GM18505 (cell line): ENCODE measurements around the gene ALK.

Experiments
- ATAC-seq: cut with Tn5 transposase; IDR thresholded peaks from one replicate; pipeline ENCODE4 v1.9.1; 2021; ENCODE audit not compliant: unreplicated experiment
- POLR2A ChIP-seq: IDR thresholded peaks from 4 replicates; pipeline ENCODE4 v1.6.1; 2011; ENCODE audit warnings: borderline replicate concordance; ENCODE audit not compliant: insufficient read depth, insufficient read length; ENCODE audit errors: extremely low read depth

Gene ALK

DNA sequence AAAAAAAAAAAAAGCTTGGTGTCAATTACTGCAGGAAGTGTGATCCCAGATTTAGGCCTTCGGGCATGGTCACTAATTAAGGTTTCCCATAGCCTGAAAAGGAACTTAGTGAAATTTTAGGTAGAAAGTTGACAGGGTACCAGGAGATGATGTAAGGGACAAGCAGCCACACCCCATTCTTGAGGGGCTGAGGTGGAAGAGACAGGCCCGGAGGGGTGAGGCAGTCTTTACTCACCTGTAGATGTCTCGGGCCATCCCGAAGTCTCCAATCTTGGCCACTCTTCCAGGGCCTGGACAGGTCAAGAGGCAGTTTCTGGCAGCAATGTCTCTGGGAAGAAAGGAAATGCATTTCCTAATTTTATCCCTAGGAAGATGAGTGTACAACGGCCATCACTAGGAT lies 711.8 kb downstream of the ALK start:
- no peak for TF ChIP-seq POLR2A

DNA sequence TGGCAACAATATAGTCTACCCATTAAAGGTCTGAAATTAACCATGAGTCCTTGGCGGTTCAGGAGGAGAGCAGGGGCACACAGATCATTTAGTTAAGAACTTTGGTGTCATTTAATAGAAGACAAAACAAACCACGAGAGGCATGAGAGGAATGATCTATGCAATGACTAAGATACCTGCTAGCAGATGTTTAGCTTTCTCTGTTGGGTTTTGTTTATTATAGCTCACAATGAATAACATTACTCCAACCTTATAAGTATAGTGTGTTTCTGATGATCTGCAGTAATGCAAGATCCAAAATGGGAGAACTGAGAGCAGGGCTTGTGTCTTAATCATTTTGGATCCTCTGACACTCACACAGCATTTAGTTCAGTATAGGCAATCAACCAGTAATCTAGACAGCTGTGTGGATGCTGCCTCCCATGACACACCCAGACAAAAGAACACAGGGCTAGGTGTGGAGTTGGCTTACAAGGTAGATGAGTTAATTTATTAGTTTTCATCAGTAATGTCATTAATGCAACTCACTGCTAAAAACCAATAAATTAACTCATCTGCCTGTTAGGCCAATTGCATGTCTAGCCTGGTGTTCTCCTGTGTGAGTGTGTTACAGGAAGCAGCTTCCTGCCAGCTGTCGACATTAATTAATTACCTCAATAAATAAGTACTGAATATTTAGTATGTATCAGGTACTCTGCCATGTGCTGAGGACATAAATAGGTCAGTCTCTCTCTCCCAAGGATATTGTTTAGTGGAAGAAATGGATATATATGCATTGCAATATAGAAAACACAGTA lies 713.8 kb downstream of the ALK start:
- no peak for ATAC-seq
- no peak for TF ChIP-seq POLR2A

More for the DNA sequence above, 711.8 kb downstream of the ALK start:
- no peak for ATAC-seq

DNA sequence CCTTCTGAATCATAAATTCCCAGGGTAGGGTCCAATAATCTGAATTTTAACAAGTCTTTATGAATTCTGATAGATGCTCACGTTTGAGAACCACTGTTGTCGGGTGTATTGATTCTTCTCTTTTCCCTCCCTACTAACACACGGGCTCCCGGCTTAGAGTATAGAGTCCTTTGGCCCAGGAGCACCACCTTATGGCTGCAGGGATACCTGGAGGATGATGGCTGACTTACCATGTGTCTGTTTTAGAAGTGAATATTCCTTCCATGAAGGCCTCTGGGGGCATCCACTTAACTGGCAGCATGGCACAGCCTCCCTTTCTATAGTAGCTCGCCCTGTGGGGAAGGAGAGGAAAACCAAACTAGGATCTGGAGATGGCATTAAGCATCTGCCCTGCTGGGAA lies 714.4 kb downstream of the ALK start:
- ATAC-seq, result no peak

DNA sequence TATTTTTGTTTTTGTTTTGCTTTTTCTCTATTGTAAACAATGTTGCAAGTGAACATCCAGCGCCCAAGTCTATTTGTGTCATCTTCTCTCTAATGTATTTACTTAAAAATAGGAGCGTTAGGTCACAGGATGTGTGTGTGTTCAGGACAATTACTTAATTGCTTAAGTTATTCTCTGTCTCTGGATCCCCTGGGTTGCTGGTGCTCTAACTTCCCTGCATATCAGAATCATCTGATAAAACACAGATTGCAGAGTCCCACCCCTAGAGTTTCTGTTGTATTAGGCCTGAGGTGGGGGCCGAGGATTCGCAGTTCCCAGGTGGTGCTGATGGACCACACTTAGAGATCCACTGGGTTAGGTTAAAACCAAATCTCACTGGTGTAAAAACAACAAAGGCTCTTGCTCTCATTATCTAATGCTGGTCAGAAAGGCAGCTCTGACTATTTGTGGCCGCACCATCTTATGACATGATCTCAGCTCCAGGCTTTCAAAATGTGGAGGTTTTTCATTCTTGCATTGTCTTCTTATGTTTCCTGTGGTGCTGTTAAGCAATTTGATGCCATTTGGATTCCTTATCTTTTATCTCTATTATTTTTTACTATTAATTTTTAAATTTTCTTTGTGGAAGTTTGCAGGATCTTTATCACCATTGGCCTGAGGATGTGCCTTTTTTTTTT lies 718.4 kb downstream of the ALK start:
- ATAC-seq, result no peak
- no peak for TF ChIP-seq POLR2A

More for the DNA sequence above, 714.4 kb downstream of the ALK start:
- no peak for TF ChIP-seq POLR2A

DNA sequence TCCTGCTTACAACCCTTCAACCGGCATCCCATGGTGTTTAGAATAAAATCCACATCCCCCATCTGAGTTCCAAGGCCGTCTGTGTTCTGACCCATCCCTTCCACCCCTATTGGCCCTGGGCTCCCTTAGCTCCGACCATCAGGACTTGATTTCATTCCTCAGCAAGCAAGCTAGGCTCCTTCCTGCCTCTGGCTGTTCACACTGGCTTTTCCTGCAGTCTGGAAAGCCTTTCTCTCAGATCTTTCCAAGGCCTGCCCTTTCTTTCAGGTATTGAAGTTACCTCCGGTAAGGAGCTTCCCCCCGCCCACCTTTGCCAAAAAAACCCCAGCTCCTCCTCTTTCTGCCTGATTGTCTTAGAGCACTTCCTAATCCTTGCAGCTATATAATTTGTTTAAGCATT lies 719.4 kb downstream of the ALK start:
- ATAC-seq, result no peak
- TF ChIP-seq POLR2A, result no peak

DNA sequence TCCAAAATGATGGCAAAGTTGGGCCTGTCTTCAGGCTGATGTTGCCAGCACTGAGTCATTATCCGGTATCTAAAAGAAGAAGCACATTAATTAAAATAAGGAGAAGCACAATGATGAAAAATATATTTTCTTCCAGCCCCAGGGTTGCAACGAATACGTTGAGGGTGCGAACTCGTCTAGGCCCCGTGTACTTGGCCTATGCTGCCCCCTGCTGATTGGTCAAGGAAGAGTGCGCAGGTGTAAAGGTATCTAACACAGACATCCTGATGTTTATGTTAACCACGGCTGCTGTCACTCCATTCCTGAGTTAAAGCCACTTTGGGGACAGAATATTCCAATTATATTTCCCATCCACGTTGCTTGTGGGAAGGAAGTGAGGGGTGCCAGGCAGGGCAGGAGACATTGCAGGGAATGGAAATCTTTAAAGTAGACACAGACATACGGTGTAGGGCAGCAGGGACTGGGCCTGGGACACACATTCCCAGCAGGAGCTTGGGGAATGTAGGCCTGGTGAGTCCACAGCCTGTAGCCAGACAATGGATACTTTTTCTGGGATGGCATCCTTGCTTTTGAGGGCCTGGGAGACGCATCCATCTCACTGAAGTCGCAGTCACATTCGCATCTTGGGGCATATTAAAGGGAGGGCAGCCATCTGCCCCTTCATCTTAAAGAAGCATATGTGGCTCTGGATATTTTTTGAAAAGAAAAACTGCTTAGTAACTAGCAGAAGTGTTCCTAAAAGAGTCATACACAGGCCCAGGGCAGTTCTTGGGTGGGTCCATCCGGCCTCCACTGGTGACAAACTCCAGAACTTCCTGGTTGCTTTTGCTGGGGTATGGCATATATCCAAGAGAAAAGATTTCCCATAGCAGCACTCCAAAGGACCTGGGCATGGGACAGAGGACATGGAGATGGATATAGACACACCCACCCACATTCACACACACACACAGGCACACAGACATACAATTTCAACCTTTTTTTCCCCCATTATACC lies 724.3 kb downstream of the ALK start:
- no peak for ATAC-seq
- no peak for TF ChIP-seq POLR2A

DNA sequence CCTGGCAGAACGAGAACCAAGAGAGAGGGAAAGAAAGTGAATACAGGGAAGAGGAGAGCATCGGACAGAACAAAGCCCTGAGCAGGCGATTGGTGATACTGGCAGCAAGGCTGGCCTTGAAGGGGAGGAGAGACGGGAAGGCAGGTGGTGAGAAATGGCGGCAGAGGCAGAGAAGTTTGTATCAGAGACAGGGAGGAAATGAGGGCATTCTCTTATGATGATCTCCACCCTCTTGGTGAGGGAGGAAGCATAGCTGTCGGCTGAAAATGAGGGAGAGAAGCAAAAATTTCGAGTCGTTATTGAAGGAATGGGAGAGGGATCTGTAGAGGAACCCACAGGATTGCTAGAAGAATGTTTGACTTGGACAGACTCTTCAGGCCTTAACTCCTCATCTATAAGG lies 725.6 kb downstream of the ALK start:
- no peak for TF ChIP-seq POLR2A

DNA sequence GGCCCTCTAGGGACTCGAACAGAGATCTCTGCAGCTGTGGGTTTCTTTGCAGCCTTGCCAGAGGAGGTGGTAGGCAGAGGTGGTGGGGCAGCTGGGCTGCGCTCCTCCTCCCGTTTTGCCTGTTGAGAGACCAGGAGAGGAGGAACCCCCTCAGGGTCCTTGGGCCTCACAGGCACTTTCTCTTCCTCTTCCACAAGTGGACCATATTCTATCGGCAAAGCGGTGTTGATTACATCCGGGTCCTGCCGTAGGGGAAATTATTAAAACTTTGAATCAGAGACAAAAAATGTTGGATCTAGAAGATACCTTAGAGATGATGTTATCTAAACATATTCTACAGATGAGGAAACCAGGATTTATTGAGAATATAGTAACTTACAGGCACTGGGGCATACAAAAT lies 727.7 kb downstream of the ALK start:
- ATAC-seq, result no peak
- no peak for TF ChIP-seq POLR2A

More for the DNA sequence above, 725.6 kb downstream of the ALK start:
- no peak for ATAC-seq

DNA sequence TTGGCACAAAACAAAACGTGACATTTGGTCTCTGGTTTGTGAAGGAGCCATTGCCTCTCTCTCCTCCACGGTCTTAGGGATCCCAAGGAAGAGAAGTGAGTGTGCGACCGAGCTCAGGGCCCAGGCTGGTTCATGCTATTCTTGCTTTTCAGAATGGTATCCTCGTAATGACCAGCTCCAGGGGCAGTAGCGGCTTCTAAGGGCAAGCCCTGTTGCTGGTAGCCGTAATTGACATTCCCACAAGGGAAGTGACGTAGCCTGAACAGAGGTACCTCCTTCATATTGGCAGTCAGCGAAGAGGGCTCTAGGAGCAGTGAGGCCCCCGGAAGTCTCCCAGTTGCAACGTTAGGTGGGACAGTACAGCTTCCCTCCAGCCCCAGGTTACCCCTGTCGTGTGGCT lies 728.3 kb downstream of the ALK start:
- no peak for TF ChIP-seq POLR2A
- no peak for ATAC-seq

DNA sequence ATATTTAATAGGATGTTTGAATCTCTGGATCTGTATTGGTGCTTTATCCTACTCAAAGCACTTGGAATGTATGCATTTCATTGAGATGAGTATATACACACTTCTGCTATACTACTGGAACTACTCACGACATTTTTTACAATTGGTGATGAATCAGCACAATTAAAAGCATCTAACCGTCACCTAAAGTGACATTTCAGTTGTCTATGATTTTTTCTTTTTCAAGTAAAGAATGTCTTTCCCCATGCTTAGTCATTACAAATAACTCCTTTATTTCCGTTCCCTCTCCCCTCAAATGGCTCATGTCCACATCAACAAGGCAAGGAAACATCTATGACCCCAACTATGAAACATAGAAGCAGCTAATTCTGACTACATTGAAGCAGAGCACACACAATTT lies 728.9 kb downstream of the ALK start:
- ATAC-seq, result no peak
- TF ChIP-seq POLR2A, result no peak

DNA sequence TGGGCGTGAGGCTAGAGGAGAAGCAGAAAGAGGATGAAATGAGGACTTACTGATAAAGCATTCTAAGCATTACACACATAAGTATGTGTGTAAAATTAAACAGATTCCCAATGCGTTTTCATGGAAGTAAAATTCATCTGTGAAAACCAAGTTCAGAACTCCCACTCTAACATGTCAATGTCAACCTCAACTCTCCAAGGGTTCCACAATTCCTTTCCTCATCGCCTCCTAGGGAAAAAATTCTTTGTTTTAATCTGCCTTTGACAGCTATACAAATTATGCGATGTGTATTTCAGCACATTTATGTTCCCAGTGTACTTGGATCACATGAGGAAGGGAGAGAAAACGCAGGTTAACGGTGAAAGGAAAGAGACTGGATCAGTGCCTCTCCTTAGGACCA lies 729.6 kb downstream of the ALK start:
- TF ChIP-seq POLR2A, result no peak
- ATAC-seq, result no peak

DNA sequence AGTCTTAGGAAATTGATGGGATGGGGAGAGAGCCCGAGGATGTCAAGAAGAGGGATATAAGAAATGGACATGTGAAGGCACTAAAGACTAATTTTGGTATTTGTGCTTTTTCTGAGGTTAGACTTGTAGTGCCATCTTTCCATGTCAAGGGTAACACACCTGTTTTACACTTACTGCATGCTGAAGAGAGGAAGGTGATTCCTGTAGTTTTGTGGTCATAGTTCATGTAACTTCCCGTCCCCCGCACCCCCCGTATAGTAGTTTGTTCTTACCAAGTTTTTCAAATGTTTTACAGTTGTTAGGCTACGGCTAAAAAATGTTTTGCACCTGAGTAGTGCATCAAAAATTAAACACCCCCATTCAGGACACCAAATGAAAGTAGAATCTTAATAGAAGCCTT lies 732.3 kb downstream of the ALK start:
- TF ChIP-seq POLR2A, result no peak
- ATAC-seq, result no peak

DNA sequence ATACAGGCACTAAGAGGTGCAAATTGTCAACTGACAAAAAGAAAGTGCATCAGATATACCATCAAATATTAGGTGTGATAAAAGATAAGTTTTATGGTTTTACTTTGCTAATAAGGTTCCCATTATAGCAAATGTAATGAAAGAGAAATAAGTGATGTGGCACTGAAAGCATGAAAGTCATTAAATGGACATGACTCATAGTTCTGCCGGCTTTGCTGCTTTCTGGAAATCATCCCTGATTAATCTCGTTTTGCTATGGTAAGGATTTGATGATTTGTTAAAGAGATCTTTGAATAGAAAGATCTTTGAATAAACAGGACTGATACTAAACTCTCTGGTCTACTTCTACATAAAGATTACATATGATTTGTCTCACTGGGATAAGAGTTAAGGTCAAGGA lies 733.5 kb downstream of the ALK start:
- no peak for ATAC-seq
- no peak for TF ChIP-seq POLR2A

DNA sequence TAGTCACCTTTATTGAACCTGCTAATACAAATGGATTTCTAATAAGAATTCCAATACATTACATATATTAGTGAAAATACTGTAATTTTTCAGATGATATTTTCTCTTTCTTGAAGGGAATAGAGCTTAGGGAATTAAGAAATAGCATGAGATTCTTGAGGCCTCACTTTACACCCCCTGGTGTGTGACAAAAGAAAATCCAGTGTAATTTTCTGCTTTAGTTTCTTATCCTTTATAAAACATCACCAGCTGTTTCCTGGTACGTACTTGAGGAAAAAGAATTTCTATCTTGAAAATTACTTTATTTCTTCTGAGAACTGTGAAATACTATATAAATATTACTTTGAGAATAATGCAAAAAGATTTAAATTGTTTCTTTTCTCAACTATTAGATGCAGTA lies 734.6 kb downstream of the ALK start:
- TF ChIP-seq POLR2A, result no peak
- ATAC-seq, result no peak

DNA sequence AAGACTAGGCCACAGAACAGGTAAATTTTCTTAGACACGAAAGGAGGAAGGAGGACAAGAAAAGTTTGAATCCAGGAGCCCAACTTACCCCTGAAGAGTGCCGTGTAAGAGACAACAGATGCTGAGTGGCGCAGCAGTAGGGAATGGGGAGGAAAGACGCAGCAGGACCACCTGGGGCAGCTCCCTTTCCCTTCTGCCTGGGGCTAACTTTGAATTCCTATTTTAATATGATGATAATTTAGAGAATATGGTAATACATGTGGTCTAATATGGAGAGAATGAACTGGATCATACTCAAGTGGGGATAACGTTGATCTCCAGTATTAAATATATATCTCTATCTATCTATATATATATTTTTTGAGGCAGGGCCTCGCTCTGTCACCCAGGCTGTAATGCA lies 736.9 kb downstream of the ALK start:
- ATAC-seq, result no peak
- TF ChIP-seq POLR2A, result no peak
